AG04449 (cell line): ENCODE data around the gene UBAP2L.

Experiments used
- CTCF ChIA-PET: fragments of 350-600 bp; formaldehyde crosslinking; extraction: SDS; loops from one replicate; lab custom pipeline; 2021; ENCODE audit warnings: antibody characterized with exemption; lab: Yijun Ruan, JAX
- POLR2A ChIA-PET: fragments of 400-600, 350-600 bp; formaldehyde crosslinking; extraction: SDS; loops from one replicate; lab custom pipeline; 2020; ENCODE audit warnings: antibody characterized with exemption, inconsistent platforms; lab: Yijun Ruan, JAX
- DNase-seq: peaks from one replicate; pipeline ENCODE4 v3.0.0-alpha.2; 2010; ENCODE audit warnings: low read depth, low spot score
- H3K4me3 ChIP-seq: 2 replicates; pipeline ENCODE4 v1.5.1; 2011; ENCODE audit warnings: low read depth, mild to moderate bottlenecking, control low read depth, low read length
- CTCF ChIP-seq: IDR thresholded peaks from one replicate; pipeline ENCODE4 v1.5.1; 2011; ENCODE audit warnings: mild to moderate bottlenecking, moderate library complexity, low read length, control low read depth, inconsistent platforms; ENCODE audit not compliant: insufficient read depth; ENCODE audit errors: missing control alignments

UBAP2L gene

DNA sequence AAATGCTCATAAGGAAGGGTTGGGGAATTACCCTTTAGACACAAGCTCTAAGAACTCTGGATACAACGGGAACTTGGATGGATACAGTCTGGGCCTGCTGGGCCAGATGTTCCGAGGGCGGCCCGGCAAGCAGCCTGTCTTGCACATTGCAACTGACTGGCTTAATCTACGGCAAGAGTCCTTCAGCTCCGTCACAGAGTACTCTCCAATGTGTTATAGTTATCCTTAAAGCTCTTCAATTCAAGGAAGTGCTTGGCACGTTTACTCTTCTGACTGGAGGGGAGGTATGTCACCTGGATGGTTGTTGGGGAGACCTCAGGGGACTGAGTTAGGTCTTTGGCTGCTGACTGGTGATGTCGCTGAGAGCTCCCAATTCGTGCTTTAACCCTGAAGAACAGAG, 13.5 kb upstream of the UBAP2L start:
- DNase-seq: no peak
- CTCF ChIA-PET: interaction anchor here (1.2 to 2.6 kb wide), 3 partner anchors 9 to 12 kb away, joined by 5 to 23 read pairs (median 6); no protein-coding TSS in a partner anchor
- TF ChIP-seq CTCF: no peak
- POLR2A ChIA-PET: interaction anchor here (2.0 kb wide), 1 partner anchor 13 kb away, joined by 6 read pairs; the partner anchor contains the start of gene UBAP2L
- H3K4me3 ChIP-seq: no peak overlapping the region

DNA sequence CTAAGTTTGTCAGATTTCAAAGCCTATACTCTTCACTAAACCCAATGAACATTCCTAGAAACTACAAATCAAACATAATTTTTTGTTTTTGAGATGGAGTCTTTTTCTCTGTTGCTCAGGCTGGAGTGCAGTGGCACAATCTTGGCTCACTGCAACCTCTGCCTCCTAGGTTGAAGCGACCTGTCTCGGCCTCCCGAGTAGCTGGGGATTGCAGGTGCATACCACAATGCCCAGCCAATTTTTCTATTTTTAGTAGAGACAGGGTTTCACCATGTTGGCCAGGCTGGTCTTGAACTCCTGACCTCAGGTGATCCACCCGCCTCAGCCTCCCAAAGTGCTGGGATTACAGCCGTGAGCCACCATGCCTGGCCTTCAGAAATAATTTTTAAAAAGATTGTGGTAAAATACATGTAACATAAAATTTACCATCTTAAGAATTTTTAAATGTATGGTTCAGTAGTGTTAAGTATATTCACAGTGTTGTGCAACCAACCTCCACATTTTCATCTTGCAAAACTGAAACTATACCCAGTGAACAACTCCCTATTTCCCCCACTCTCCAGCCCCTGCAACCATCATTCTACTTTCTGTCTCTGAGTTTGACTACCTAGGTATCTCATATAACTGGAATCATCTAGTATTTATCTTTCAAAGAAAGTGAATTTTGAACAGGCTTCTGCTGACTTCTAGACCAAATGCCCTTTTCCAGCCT, 11.9 kb upstream of the UBAP2L start:
- ChIA-PET POLR2A (interaction anchor here (2.0 kb wide), 1 partner anchor 12 kb away, joined by 6 read pairs; the partner anchor contains the start of gene UBAP2L), CTCF (interaction anchor here (1.0 to 2.6 kb wide), 4 partner anchors 10 to 126 kb away, joined by 3 to 23 read pairs (median 4); no protein-coding TSS in a partner anchor)
- DNase-seq: no peak
- H3K4me3 ChIP-seq: no peak overlapping the region
- TF ChIP-seq CTCF: no peak

DNA sequence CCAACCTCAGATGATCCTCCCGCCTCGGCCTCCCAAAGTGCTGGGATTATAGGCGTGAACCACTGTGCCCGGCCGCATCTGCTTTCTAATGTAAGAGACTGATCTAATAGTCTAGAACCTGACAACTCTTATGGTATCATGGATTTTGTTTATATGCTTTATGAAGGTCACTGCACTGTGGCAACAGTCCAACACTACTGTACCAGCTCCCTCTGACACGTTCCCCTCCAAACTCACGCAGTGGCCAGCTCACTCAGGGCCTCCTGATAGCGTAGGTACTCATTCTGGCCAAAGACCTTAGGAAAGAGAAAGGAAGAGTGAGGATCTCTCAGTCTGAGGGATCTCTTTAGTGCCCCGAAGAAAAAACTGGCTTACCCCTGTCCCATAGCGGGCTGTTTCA, 8.7 kb upstream of the UBAP2L start:
- ChIA-PET POLR2A (no interaction called here), CTCF (interaction anchor here (5.0 kb wide), 1 partner anchor 13 kb away, joined by 23 read pairs; no protein-coding TSS in a partner anchor)
- no peak for TF ChIP-seq CTCF
- DNase-seq: no peak
- no peak overlapping the region for H3K4me3 ChIP-seq

- DNase-seq: no peak
- no peak overlapping the region for H3K4me3 ChIP-seq
- no peak for TF ChIP-seq CTCF
- ChIA-PET CTCF (interaction anchor here (5.0 kb wide), 1 partner anchor 14 kb away, joined by 23 read pairs; no protein-coding TSS in a partner anchor), POLR2A (no interaction called here)
Observed at GRCh38 chr1:154213274-154213673, 7.5 kb upstream of the UBAP2L start.

GRCh38 chr1:154218545-154218944, 2.2 kb upstream of the UBAP2L start:
- no peak overlapping the region for H3K4me3 ChIP-seq
- ChIA-PET CTCF (interaction anchor here (0.9 to 3.2 kb wide), 4 partner anchors 8 to 107 kb away, joined by 4 to 12 read pairs (median 8); partner anchors contain the start of gene ATP8B2), POLR2A (interaction anchor here (0.6 kb wide), 1 partner anchor 570 kb away, joined by 3 read pairs; no protein-coding TSS in a partner anchor)
- no peak for TF ChIP-seq CTCF
- DNase-seq: no peak

- ChIA-PET POLR2A (no interaction called here), CTCF (interaction anchor here (0.9 to 3.2 kb wide), 5 partner anchors 9 to 113 kb away, joined by 3 to 12 read pairs (median 5); partner anchors contain the start of gene ATP8B2)
- no peak for DNase-seq
- peak overlapping the region; percentile 97 for H3K4me3 ChIP-seq
- TF ChIP-seq CTCF: no peak
Observed at GRCh38 chr1:154219541-154219940, 1.2 kb upstream of the UBAP2L start.
